GM12878 (cell line): ENCODE measurements around the gene RERE. TPM values are rescaled to one million over a fixed set of nuclear protein-coding genes. Genes with fewer than 3 reads are reported as not detected.

ENCODE experiments used
- ATAC-seq: fragments of 200-7000 bp; cut with Tn5 transposase; 3 replicates; pipeline ENCODE4 v1.9.1; 2020; ENCODE audit warnings: mild to moderate bottlenecking, moderate library complexity
- BruUV-seq: library from RNA; stranded (reverse); fragments of 400-500 nt; replicated peaks from 2 replicates; lab custom pipeline; 2021; lab: Mats Ljungman, UMichigan
- CTCF ChIA-PET: fragments of 300-600 bp; sonication (Branson Sonifier 250); formaldehyde crosslinking; extraction: SDS; loops from one replicate; lab custom pipeline; 2021; ENCODE audit warnings: inconsistent platforms; lab: Yijun Ruan, JAX
- POLR2A ChIA-PET: fragments of 350-600 bp; formaldehyde crosslinking; extraction: SDS; loops from one replicate; lab custom pipeline; 2021; ENCODE audit warnings: inconsistent platforms; lab: Charles Lee
- RAD21 ChIA-PET: fragments of 300-600 bp; sonication (Branson Sonifier 250); formaldehyde crosslinking; loops from one replicate; lab custom pipeline; 2023; ENCODE audit warnings: antibody characterized with exemption; ENCODE audit not compliant: unreplicated experiment; lab: Charles Lee
- SMC1A ChIA-PET: fragments of 300-600 bp; sonication (Branson Sonifier 250); formaldehyde crosslinking; loops from one replicate; lab custom pipeline; 2023; ENCODE audit not compliant: unreplicated experiment, uncharacterized antibody; lab: Charles Lee
- DNase-seq: peaks from one replicate; pipeline ENCODE4 v3.0.0-alpha.2; 2011; ENCODE audit warnings: low read depth, low spot score
- FAIRE-seq: peaks from 3 replicates; lab custom pipeline; 2011; peaks lifted over from hg19 to GRCh38; lab: Jason Lieb, UNC
- H2AFZ ChIP-seq: 2 replicates; pipeline ENCODE4 v1.6.0; 2011; ENCODE audit warnings: low read depth, low read length, control low read depth; ENCODE audit not compliant: control insufficient read depth
- H3K27ac ChIP-seq: 2 replicates; pipeline ENCODE4 v1.5.1; 2011; ENCODE audit warnings: control low read depth; ENCODE audit not compliant: control insufficient read depth, insufficient read depth
- H3K27me3 ChIP-seq, 2 experiments: replicated peaks in 1 of 2; 2 replicates each; pipeline versions ENCODE4 v1.6.0 to v1.6.1; 2011; ENCODE audit warnings: low read length in 1 of 2; ENCODE audit not compliant: control insufficient read depth in 2 of 2, insufficient read depth in 2 of 2
- H3K36me3 ChIP-seq, 2 experiments: 2 replicates each; pipeline ENCODE4 v1.5.1; 2011; ENCODE audit warnings: low read length in 1 of 2; ENCODE audit not compliant: control insufficient read depth in 2 of 2, insufficient read depth in 2 of 2
- H3K4me1 ChIP-seq: 2 replicates; pipeline ENCODE4 v1.6.1; 2011; ENCODE audit warnings: mild to moderate bottlenecking, low read length, moderate library complexity, mixed read lengths; ENCODE audit not compliant: control insufficient read depth, insufficient read depth
- H3K4me2 ChIP-seq: 2 replicates; pipeline ENCODE4 v1.6.0; 2011; ENCODE audit warnings: control low read depth; ENCODE audit not compliant: control insufficient read depth, insufficient read depth
- H3K4me3 ChIP-seq: fragments of 200-600 bp; sonication (generic); 2 replicates; pipeline ENCODE4 v1.5.1; 2016
- H3K79me2 ChIP-seq: 2 replicates; pipeline ENCODE4 v1.6.0; 2011; ENCODE audit warnings: low read length; ENCODE audit not compliant: control insufficient read depth, insufficient read depth
- H3K9ac ChIP-seq: 2 replicates; pipeline ENCODE4 v1.8.0; 2011; ENCODE audit warnings: low read length, control low read depth, mixed read lengths; ENCODE audit not compliant: control insufficient read depth, insufficient read depth
- H3K9me3 ChIP-seq: replicated peaks from 3 replicates; pipeline ENCODE4 v1.5.1; 2011; ENCODE audit warnings: mild to moderate bottlenecking, low read length; ENCODE audit not compliant: control insufficient read depth, insufficient read depth
- H4K20me1 ChIP-seq: 2 replicates; pipeline ENCODE4 v1.6.0; 2011; ENCODE audit not compliant: control insufficient read depth, insufficient read depth
- ASH2L ChIP-seq: fragments of 300-600, 200-600 bp; sonication (generic); IDR thresholded peaks from 2 replicates; pipeline ENCODE4 v1.6.1; 2017; ENCODE audit warnings: low read depth, mild to moderate bottlenecking, borderline replicate concordance
- BCLAF1 ChIP-seq: fragments of 450-650 bp; IDR thresholded peaks from 2 replicates; pipeline ENCODE4 v1.6.1; 2017; ENCODE audit warnings: antibody characterized with exemption, mild to moderate bottlenecking, moderate library complexity
- GABPA ChIP-seq: IDR thresholded peaks from 2 replicates; pipeline ENCODE4 v1.6.1; 2014; ENCODE audit warnings: antibody characterized with exemption, low read depth, mild to moderate bottlenecking, inconsistent platforms
- MXI1 ChIP-seq: fragments of 150-350 bp; IDR thresholded peaks from 2 replicates; pipeline ENCODE4 v1.6.1; 2011; ENCODE audit warnings: low read depth, mild to moderate bottlenecking, inconsistent platforms, low read length, improper control_type of control experiment
- NRF1 ChIP-seq: conservative IDR thresholded peaks from 2 replicates; pipeline ENCODE4 v1.6.1; 2011; ENCODE audit warnings: mild to moderate bottlenecking, low read depth, low read length, improper control_type of control experiment
- POU2F2 ChIP-seq: IDR thresholded peaks from 3 replicates; pipeline ENCODE4 v1.6.1; 2011; ENCODE audit warnings: low read depth, mild to moderate bottlenecking, low read length, borderline replicate concordance
- PRDM15 ChIP-seq: fragments of 450-650 bp; formaldehyde crosslinking; IDR thresholded peaks from 2 replicates; pipeline ENCODE4 v1.4.0; 2020; ENCODE audit warnings: mild to moderate bottlenecking, moderate library complexity
- ZNF207 ChIP-seq: fragments of 450-650 bp; IDR thresholded peaks from 2 replicates; pipeline ENCODE4 v1.6.1; 2014; ENCODE audit warnings: antibody characterized with exemption, mild to moderate bottlenecking, borderline replicate concordance
- WGBS: methylation state at CpG from one replicate; pipeline ENCODE4 v1.1.6; 2016; ENCODE audit warnings: low lambda C conversion rate; ENCODE audit not compliant: insufficient replicate concordance, insufficient coverage; ENCODE audit errors: missing lambda C conversion rate; 5-methylcytosine and 5-hydroxymethylcytosine counted together
- in situ Hi-C: fragments of 300-500 bp; cut with MboI; formaldehyde crosslinking; loops from 9 replicates; pipeline ENCODE4 v1.14.3; 2018; ENCODE audit warnings: mixed read lengths
- intact Hi-C: fragments of 100-400 bp; cut with micrococcal nuclease; formaldehyde crosslinking; loops from one replicate; pipeline ENCODE4 v1.14.2; 2022; ENCODE audit not compliant: unreplicated experiment
- polyA plus RNA-seq, 11 experiments: library from polyadenylated mRNA; depleted of rRNA in 4 of 11; unstranded in 6 of 11; stranded (reverse) in 5 of 11; fragments of >200 nt; fragmentation: Nextera tagmentation in 4 of 11; fragmentation: Illumina TruSeq in 1 of 11; extraction: Ambion mirVana in 4 of 11; extraction: Trizol in 1 of 11; gene quantifications; 1 replicate in 1 of 11; 2 replicates in 10 of 11; pipeline versions ENCODE4 v1.2.1 to v1.2.3, GENCODE V29; 2011 to 2016; ENCODE audit warnings: inconsistent platforms in 2 of 11, missing spikeins in 2 of 11, low read depth in 1 of 11
- total RNA-seq, 4 experiments: library from RNA; depleted of rRNA in 3 of 4; stranded (reverse); fragments of >200 nt in 3 of 4; fragmentation: Illumina TruSeq in 1 of 4; extraction: Trizol in 1 of 4; gene quantifications; 2 replicates each; pipeline versions ENCODE4 v1.2.1 to v1.2.3, GENCODE V29; 2013 to 2021

The RERE gene
- total and polyA plus RNA-seq, 10 of the 15 experiments (the other 5 are each of a cell fraction or from before 2014, with no cell fraction given), result 5.2 to 60.5 (median 20.2) TPM

GRCh38 chr1:8790987-8791386 lies 26.5 kb downstream of the RERE start:
- no peak for TF ChIP-seq GABPA
- no peak for TF ChIP-seq MXI1
- no peak for TF ChIP-seq NRF1
- no peak for TF ChIP-seq BCLAF1
- TF ChIP-seq POU2F2, result no peak
- no peak for TF ChIP-seq PRDM15 (CRISPR knock-in tag)
- TF ChIP-seq ZNF207, result no peak
- no peak for TF ChIP-seq ASH2L
- WGBS, result 90% methylated on average over 1 of the region's 1 CpG
- H3K9me3 ChIP-seq, result no peaks in the 10 kb centered on the region
- H3K27me3 ChIP-seq, result no peaks in the 10 kb centered on the region
- H3K9ac ChIP-seq, result no peak overlapping the region
- ATAC-seq (no peak), DNase-seq (no peak), FAIRE-seq (no peak)
- no peak overlapping the region for H3K4me3 ChIP-seq
- ChIA-PET RAD21 (no interaction called here), POLR2A (no interaction called here), SMC1A (interaction anchor here (1.5 kb wide), 2 partner anchors 8 to 10 kb away, joined by 3 to 4 read pairs; no protein-coding TSS in a partner anchor), CTCF (interaction anchor here (2.6 kb wide), 1 partner anchor 58 kb away, joined by 14 read pairs; no protein-coding TSS in a partner anchor)
- no peak overlapping the region for H3K27ac ChIP-seq
- no peaks in the 10 kb centered on the region; the same call in none of the 2 replicates for H3K79me2 ChIP-seq
- H4K20me1 ChIP-seq, result no peaks in the 10 kb centered on the region
- peaks cover 0 to 3% of the 10 kb centered on the region in 2 experiments; a peak in 1 of 4 replicates for H3K36me3 ChIP-seq
- BruUV-seq, result no TSS peak
- in situ Hi-C loops, result no loop called here
- no peak overlapping the region for H3K4me2 ChIP-seq
- intact Hi-C loops, result no loop called here
- no peak overlapping the region for H2AFZ ChIP-seq
- H3K4me1 ChIP-seq, result no peaks in the 10 kb centered on the region
